Measurements from ENCODE around the gene LCN2.
"Not testable (repeated sequence)": the region's sequence is repeated elsewhere in the genome, so short reads cannot be mapped to it uniquely, and the experiment has no call there.

The LCN2 gene

GRCh38 chr9:128109050-128109709, 40.1 kb upstream of the LCN2 start:
- Mint-ChIP-seq H3K9me3 (no peaks in the 10 kb centered on the region), H3K27me3 (no peaks in the 10 kb centered on the region), H3K4me1 (peaks cover 14% of the 10 kb centered on the region), H3K4me3 (no peak overlapping the region), H3K27ac (peak overlapping the region; percentile 74), H3K36me3 (peaks cover 14% of the 10 kb centered on the region)

- H3K9me3 Mint-ChIP-seq, H3K27ac Mint-ChIP-seq, H3K4me1 Mint-ChIP-seq, H3K27me3 Mint-ChIP-seq, H3K4me3 Mint-ChIP-seq: not testable (repeated sequence)
- peaks cover 14% of the 10 kb centered on the region for H3K36me3 Mint-ChIP-seq
Measured at GRCh38 chr9:128111726-128112125, 37.5 kb upstream of the LCN2 start.

GRCh38 chr9:128113526-128114325, 35.5 kb upstream of the LCN2 start:
- Mint-ChIP-seq H3K27ac (no peak overlapping the region), H3K4me1 (peaks cover 14% of the 10 kb centered on the region), H3K4me3 (no peak overlapping the region), H3K9me3 (no peaks in the 10 kb centered on the region), H3K36me3 (peaks cover 7% of the 10 kb centered on the region), H3K27me3 (no peaks in the 10 kb centered on the region)

- Mint-ChIP-seq H3K4me3 (no peak overlapping the region), H3K27ac (no peak overlapping the region), H3K4me1 (peaks cover 12% of the 10 kb centered on the region), H3K9me3 (no peaks in the 10 kb centered on the region), H3K27me3 (no peaks in the 10 kb centered on the region), H3K36me3 (peaks cover 6% of the 10 kb centered on the region)
Measured at GRCh38 chr9:128114326-128115186, 34.7 kb upstream of the LCN2 start.

DNA sequence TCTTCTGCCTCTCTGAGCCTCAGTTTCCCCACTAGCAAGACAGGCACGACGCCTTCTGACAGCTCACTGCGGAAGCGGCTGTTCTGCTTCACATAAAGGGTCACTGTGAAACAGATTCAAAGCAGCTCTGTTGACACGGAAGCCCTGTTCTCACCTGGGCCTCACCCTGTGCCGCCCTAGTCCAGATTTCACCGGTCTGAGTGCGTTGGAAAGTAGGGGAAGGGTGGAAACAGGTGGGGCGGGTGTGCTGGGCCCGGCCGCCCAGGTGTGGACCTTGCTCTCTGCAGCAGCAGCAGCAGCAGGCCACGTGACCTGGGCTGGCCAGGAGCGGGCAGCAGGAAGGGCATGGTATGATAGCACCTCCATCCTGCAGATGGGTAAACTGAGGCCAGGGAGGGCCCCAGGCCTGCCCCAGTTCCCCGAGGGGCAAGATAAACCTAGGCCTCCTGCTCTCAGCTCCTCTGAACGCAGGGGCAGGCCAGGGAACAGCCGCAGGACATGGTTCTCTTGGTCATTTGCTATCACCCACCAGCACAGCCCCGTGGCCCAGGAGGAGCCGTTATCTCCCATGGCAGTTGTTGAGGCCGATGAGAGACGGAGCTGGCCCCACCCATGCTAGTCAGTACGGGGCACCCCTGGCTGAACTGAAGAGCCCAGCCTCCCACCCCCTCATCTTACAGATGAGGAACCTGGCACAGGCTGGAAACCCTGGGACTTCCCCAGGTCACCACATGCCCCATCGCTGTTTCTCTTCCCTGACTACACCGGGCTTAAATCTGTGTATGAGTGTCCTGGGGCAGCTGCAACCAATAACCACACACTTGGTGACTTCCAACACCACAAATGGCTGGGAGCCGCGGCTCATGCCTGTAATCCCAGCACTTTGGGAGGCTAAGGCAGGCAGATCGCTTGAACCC, 33.8 kb upstream of the LCN2 start:
- H3K4me3 Mint-ChIP-seq, result no peak overlapping the region
- peaks cover 8% of the 10 kb centered on the region for H3K4me1 Mint-ChIP-seq
- H3K9me3 Mint-ChIP-seq, result no peaks in the 10 kb centered on the region
- H3K27me3 Mint-ChIP-seq, result no peaks in the 10 kb centered on the region
- no peak overlapping the region for H3K27ac Mint-ChIP-seq
- peaks cover 3% of the 10 kb centered on the region for H3K36me3 Mint-ChIP-seq

- H3K27ac Mint-ChIP-seq, result no peak overlapping the region
- no peak overlapping the region for H3K4me3 Mint-ChIP-seq
- peaks cover 8% of the 10 kb centered on the region for H3K4me1 Mint-ChIP-seq
- H3K27me3 Mint-ChIP-seq, result no peaks in the 10 kb centered on the region
- H3K36me3 Mint-ChIP-seq, result peaks cover 3% of the 10 kb centered on the region
- no peaks in the 10 kb centered on the region for H3K9me3 Mint-ChIP-seq
Measured at GRCh38 chr9:128116104-128117083, 32.9 kb upstream of the LCN2 start.

GRCh38 chr9:128117613-128118471, 31.4 kb upstream of the LCN2 start:
- no peaks in the 10 kb centered on the region for H3K9me3 Mint-ChIP-seq
- peaks cover 8% of the 10 kb centered on the region for H3K4me1 Mint-ChIP-seq
- no peaks in the 10 kb centered on the region for H3K27me3 Mint-ChIP-seq
- no peak overlapping the region for H3K4me3 Mint-ChIP-seq
- peaks cover 3% of the 10 kb centered on the region for H3K36me3 Mint-ChIP-seq
- peak overlapping the region; percentile 43 for H3K27ac Mint-ChIP-seq

DNA sequence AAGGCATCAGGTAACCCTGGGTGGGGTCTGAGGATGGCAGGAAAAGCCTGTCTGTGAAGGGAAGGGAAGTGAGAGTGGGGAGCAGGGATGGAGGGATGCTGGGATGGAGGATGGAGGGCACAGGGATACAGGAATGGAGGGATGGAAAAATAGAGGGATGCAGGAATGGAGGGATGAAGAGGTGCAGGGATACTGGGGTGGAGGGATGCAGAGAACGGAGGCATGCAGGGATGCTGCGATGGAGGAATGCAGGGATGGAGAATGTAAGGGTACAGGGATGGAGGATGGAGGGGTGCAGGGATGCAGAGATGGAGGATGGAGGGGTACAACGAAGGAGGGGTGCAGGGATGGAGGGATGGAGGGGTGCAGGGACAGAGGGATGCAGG, 30.8 kb upstream of the LCN2 start:
- H3K4me3 Mint-ChIP-seq, result no peak overlapping the region
- H3K27ac Mint-ChIP-seq, result peak overlapping the region; percentile 68
- peaks cover 2% of the 10 kb centered on the region for H3K36me3 Mint-ChIP-seq

DNA sequence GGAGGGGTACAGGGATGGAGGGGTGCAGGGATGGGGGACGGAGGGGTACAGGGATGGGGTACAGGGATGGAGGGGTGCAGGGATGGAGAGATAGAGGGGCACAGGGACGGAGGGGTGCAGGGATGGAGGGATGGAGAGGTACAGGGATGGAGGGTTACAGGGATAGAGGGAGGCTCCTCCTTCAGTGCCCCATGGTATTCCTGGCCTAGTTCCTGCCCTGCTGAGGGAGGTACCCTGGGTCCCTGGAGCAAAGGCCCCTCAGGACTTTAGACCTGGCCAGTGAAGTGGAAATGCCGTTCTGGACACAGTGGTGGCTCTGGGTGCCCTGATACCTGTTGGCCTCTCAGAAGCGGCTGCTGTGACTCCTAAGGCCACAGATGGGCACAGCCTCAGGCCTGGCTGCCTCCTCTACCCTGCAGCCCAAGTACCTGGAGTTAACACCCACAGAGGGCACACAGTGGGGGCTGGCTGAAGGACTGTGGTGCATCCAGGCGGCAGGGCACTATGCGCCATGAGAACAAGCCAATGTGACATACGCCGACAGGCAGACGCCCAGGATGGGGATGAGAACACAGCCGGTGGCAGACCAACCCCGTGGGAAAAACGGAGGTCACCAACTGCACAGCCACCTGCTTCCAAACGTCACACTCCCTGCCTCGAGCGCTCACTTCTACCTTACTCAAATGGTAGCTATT, 30.1 kb upstream of the LCN2 start:
- Mint-ChIP-seq H3K36me3 (peaks cover 1% of the 10 kb centered on the region), H3K27me3 (no peaks in the 10 kb centered on the region), H3K4me3 (no peak overlapping the region), H3K4me1 (peaks cover 8% of the 10 kb centered on the region), H3K27ac (no peak overlapping the region), H3K9me3 (no peaks in the 10 kb centered on the region)

More for the DNA sequence above, 30.8 kb upstream of the LCN2 start:
- no peaks in the 10 kb centered on the region for H3K9me3 Mint-ChIP-seq
- no peaks in the 10 kb centered on the region for H3K27me3 Mint-ChIP-seq
- H3K4me1 Mint-ChIP-seq, result peaks cover 8% of the 10 kb centered on the region

DNA sequence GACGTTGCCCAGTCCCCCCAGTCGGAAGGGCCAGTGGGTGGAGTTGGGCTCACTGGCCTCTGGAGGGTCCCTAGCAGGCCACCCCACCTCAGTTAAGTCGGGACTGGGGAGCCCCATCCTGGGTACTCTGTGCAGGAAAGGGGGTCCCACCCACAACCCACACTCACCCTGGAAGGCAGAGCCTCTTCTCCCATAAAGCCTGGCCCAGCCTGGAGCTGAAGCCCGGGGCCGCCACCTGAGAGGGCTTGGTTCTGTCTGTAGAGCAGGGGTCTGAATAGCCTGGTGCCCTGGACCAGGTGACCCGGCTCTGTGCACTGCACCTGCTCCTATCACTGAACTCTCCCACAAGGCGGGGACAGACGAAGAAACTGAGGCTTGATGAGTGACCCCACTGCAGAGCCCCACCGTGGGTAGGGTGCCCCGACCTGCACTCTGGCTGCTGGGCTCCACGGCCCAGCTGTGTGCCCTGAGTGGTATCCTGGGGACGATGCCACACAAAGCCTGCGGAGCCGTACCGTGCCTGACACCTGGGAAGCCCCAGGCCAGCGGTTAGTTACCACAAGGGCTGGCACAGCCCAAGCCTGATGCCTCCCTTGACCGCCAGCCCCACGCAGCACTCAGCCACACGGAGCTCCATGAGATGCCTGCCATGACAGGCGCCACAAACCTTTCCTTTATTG, 29.1 kb upstream of the LCN2 start:
- no peaks in the 10 kb centered on the region for H3K9me3 Mint-ChIP-seq
- H3K36me3 Mint-ChIP-seq, result peaks cover 1% of the 10 kb centered on the region
- no peaks in the 10 kb centered on the region for H3K27me3 Mint-ChIP-seq
- H3K27ac Mint-ChIP-seq, result no peak overlapping the region
- H3K4me1 Mint-ChIP-seq, result peaks cover 14% of the 10 kb centered on the region
- H3K4me3 Mint-ChIP-seq, result no peak overlapping the region

DNA sequence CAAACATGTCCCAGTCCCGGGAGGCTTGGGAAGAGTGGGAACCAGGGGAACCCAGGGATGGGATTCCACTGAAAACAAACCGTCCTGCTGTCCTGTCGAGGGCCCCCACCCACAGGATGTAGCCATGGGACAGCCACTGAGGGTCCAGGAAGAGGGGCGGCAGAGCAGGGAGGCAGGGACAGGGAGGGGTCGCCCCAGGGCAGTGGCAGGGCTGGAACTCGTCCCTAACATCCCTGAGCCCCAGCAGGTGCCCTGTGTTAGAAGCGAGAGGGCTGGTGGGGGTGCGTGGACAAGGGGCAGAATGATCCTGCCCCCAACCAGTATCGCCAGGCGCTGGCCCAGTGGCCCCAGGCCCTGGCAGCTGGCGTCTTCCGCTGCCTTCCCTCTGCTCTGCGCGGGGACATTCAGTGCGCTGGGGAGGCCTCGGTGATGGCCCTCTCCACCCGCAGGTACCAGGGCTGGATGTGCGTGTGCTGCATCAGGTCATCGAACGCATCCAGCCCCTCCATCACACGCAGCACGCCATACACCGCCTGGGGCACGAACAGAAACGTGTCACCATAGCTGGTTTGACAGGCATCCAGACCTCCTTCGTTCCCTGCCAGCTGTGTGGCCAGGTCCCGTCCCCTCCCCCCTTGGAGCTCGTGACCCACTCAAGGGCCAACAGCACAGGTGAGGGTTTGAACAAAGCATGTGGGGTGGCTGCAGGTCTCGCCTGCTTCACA, 28.4 kb upstream of the LCN2 start:
- H3K27ac Mint-ChIP-seq, result no peak overlapping the region
- H3K4me3 Mint-ChIP-seq, result no peak overlapping the region
- no peaks in the 10 kb centered on the region for H3K9me3 Mint-ChIP-seq
- no peaks in the 10 kb centered on the region for H3K27me3 Mint-ChIP-seq
- H3K4me1 Mint-ChIP-seq, result peaks cover 21% of the 10 kb centered on the region
- H3K36me3 Mint-ChIP-seq, result no peaks in the 10 kb centered on the region

GRCh38 chr9:128121466-128121810, 27.8 kb upstream of the LCN2 start:
- H3K4me3 Mint-ChIP-seq, result no peak overlapping the region
- H3K27ac Mint-ChIP-seq, result no peak overlapping the region
- no peaks in the 10 kb centered on the region for H3K27me3 Mint-ChIP-seq
- H3K9me3 Mint-ChIP-seq, result no peaks in the 10 kb centered on the region
- H3K4me1 Mint-ChIP-seq, result peaks cover 26% of the 10 kb centered on the region
- H3K36me3 Mint-ChIP-seq, result no peaks in the 10 kb centered on the region

Measured in activated naive CD4-positive, alpha-beta T cell treated with anti-CD3 and anti-CD28 coated beads, Interleukin-2, amount 50 U/mL, for 24 hours (primary cell).